Tibial nerve (tissue), 3 donors: ENCODE measurements around the gene SMAD6.

ENCODE experiments used
- CTCF ChIP-seq, 5 experiments: fragments of 200-600 bp in 3 of 5; fragments of 450-650 bp in 2 of 5; sonication (generic) in 3 of 5; IDR thresholded peaks; one replicate each; pipeline ENCODE4 v1.5.1; 2016 to 2019; ENCODE audit warnings: antibody characterized with exemption in 5 of 5, mild to moderate bottlenecking in 3 of 5, moderate library complexity in 2 of 5
- POLR2A ChIP-seq, 2 donors: fragments of 450-650 bp; IDR thresholded peaks; one replicate each; pipeline ENCODE4 v1.6.1; 2017; ENCODE audit warnings: antibody characterized with exemption in 2 of 2, mild to moderate bottlenecking in 2 of 2, moderate library complexity in 2 of 2

- TF ChIP-seq CTCF (IDR thresholded peaks at IDR 0.05) (no peak), POLR2A (IDR thresholded peaks at IDR 0.05) (no peak)
These were observed 106.3 kb downstream of the SMAD6 start for GRCh38 chr15:66808181-66808824.
